ENCODE results near the gene NFYC. TPM values are rescaled to one million over a fixed set of nuclear protein-coding genes. Genes with fewer than 3 reads are reported as not detected.

NFYC gene
- total RNA-seq, 1 experiment from 2014 or later: 83.0 TPM

GRCh38 chr1:40709100-40709801 lies 17.7 kb downstream of the NFYC start:
- intact Hi-C loops (cut with micrococcal nuclease; ENCODE audit: unreplicated experiment): no loop called here
- peak; percentile 96 for DNase-seq (ENCODE audit: low spot score)

GRCh38 chr1:40709802-40710278 lies 18.3 kb downstream of the NFYC start:
- no TSS peak for BruUV-seq (replicated peaks)
- intact Hi-C loops (cut with micrococcal nuclease; ENCODE audit: unreplicated experiment): no loop called here

More at GRCh38 chr1:40709100-40709801, 17.7 kb downstream of the NFYC start:
- ChIA-PET CTCF (no interaction called here), POLR2A (ENCODE audit: low non-redundant PET) (no interaction called here)
- Histone ChIP-seq H3K36me3 (ENCODE audit: insufficient read depth, low read length, poor library complexity, severe bottlenecking) (no peaks in the 10 kb centered on the region), H3K9me3 (ENCODE audit: low read depth, low read length, poor library complexity, severe bottlenecking) (no peaks in the 10 kb centered on the region), H3K27ac (ENCODE audit: low read depth, low read length, poor library complexity, severe bottlenecking) (peak overlapping the region; percentile 74), H3K27me3 (replicated peaks; ENCODE audit: insufficient read depth, low read depth, low read length, poor library complexity) (no peaks in the 10 kb centered on the region), H3K4me3 (ENCODE audit: low read depth, low read length, poor library complexity, severe bottlenecking) (peak overlapping the region; percentile 56), H3K4me1 (ENCODE audit: insufficient read depth, low read length, poor library complexity, severe bottlenecking) (peaks cover 38% of the 10 kb centered on the region)
- TF ChIP-seq EZH2 (IDR thresholded peaks at IDR 0.05; ENCODE audit: borderline replicate concordance, low read depth, low read length, poor library complexity, severe bottlenecking) (no peak), CTCF (conservative IDR thresholded peaks at IDR 0.05; ENCODE audit: low read depth, low read length) (no peak)
- BruUV-seq (replicated peaks): TSS peak; percentile 44

GRCh38 chr1:40710581-40711315 lies 19.2 kb downstream of the NFYC start:
- H3K4me3 ChIP-seq (ENCODE audit: low read depth, low read length, poor library complexity, severe bottlenecking): peak overlapping the region; percentile 56
- ChIA-PET POLR2A (ENCODE audit: low non-redundant PET) (interaction anchor here (0.7 kb wide), 1 partner anchor 8 kb away, joined by 3 read pairs; no protein-coding TSS in a partner anchor), CTCF (no interaction called here)
- no peaks in the 10 kb centered on the region for H3K36me3 ChIP-seq (ENCODE audit: insufficient read depth, low read length, poor library complexity, severe bottlenecking)
- H3K9me3 ChIP-seq (ENCODE audit: low read depth, low read length, poor library complexity, severe bottlenecking): no peaks in the 10 kb centered on the region
- BruUV-seq (replicated peaks): no TSS peak
- no peak for DNase-seq (ENCODE audit: low spot score)
- TF ChIP-seq CTCF (conservative IDR thresholded peaks at IDR 0.05; ENCODE audit: low read depth, low read length) (no peak), EZH2 (IDR thresholded peaks at IDR 0.05; ENCODE audit: borderline replicate concordance, low read depth, low read length, poor library complexity, severe bottlenecking) (no peak)
- H3K4me1 ChIP-seq (ENCODE audit: insufficient read depth, low read length, poor library complexity, severe bottlenecking): peaks cover 32% of the 10 kb centered on the region
- intact Hi-C loops (cut with micrococcal nuclease; ENCODE audit: unreplicated experiment): no loop called here
- no peaks in the 10 kb centered on the region for H3K27me3 ChIP-seq (replicated peaks; ENCODE audit: insufficient read depth, low read depth, low read length, poor library complexity)
- peak overlapping the region; percentile 74 for H3K27ac ChIP-seq (ENCODE audit: low read depth, low read length, poor library complexity, severe bottlenecking)

More at GRCh38 chr1:40709802-40710278, 18.3 kb downstream of the NFYC start:
- no peak for DNase-seq (ENCODE audit: low spot score)
- H3K36me3 ChIP-seq (ENCODE audit: insufficient read depth, low read length, poor library complexity, severe bottlenecking): no peaks in the 10 kb centered on the region
- peak overlapping the region; percentile 74 for H3K27ac ChIP-seq (ENCODE audit: low read depth, low read length, poor library complexity, severe bottlenecking)
- ChIA-PET CTCF (no interaction called here), POLR2A (ENCODE audit: low non-redundant PET) (no interaction called here)
- peaks cover 34% of the 10 kb centered on the region for H3K4me1 ChIP-seq (ENCODE audit: insufficient read depth, low read length, poor library complexity, severe bottlenecking)
- H3K4me3 ChIP-seq (ENCODE audit: low read depth, low read length, poor library complexity, severe bottlenecking): peak overlapping the region; percentile 56
- TF ChIP-seq CTCF (conservative IDR thresholded peaks at IDR 0.05; ENCODE audit: low read depth, low read length) (no peak), EZH2 (IDR thresholded peaks at IDR 0.05; ENCODE audit: borderline replicate concordance, low read depth, low read length, poor library complexity, severe bottlenecking) (no peak)
- H3K27me3 ChIP-seq (replicated peaks; ENCODE audit: insufficient read depth, low read depth, low read length, poor library complexity): no peaks in the 10 kb centered on the region
- no peaks in the 10 kb centered on the region for H3K9me3 ChIP-seq (ENCODE audit: low read depth, low read length, poor library complexity, severe bottlenecking)
